Fibroblast of skin of left quadriceps (primary cell): ENCODE data around the gene BRSK2.
"Not testable (repeated sequence)": the region's sequence is repeated elsewhere in the genome, so short reads cannot be mapped to it uniquely, and the experiment has no call there.

Source experiments
- DNase-seq, 2 experiments: peaks; one replicate each; pipeline ENCODE4 v3.0.0-alpha.2; 2013; ENCODE audit warnings: low read depth in 2 of 2

Gene BRSK2

DNA sequence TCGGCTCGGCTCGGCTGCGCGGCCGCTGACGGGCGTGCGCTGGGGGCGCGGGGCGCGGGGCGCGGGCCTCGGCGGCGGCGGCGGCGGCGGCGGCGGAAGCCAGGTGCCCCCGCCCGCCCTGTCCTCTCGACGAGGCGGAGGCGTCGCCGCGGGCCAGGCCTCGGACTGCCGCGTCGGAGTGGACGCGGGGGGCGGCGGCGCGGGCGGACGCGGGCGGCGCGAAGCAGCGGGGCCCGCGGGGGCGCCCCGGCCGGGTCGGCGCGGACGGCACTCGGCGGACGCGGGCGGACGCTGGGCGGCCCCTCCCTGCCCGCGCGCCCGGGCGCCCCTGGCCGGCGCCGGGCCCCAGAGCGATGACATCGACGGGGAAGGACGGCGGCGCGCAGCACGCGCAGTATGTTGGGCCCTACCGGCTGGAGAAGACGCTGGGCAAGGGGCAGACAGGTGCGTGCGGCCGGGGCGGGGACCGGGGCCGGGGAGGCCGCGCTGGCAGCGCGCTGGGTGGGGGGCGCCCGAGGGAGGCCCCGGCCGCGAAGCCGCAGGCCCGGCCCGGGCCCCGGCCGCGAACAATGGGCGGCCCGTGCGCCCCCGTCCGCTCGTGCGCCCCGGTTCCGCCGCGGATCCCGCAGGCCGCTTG is at the start of gene BRSK2:
TSS of gene BRSK2 (plus strand) at position 3 of the 637 bp plus-strand sequence. CDS start at position 354, 351 bp downstream.
- no peak for DNase-seq

DNA sequence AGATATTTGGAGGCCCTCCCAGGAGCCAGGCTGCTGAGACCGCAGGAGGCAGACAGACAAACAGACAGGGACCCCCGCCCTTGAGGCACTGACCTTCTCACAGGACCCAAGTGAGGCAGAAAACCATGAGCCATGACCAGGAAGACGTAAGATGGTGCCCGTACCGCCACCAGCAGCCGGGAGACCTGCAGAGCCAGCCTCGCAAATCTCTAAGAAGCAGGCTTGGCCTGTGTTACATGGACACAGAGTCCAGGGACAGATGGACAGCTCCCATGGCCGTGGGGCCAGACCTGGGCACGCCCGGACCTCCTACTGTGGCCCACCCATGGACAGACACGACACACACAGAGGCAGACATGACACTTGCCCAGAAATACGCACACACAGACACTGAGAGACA is 49.6 kb upstream of the BRSK2 start:
- DNase-seq, result no peak

DNA sequence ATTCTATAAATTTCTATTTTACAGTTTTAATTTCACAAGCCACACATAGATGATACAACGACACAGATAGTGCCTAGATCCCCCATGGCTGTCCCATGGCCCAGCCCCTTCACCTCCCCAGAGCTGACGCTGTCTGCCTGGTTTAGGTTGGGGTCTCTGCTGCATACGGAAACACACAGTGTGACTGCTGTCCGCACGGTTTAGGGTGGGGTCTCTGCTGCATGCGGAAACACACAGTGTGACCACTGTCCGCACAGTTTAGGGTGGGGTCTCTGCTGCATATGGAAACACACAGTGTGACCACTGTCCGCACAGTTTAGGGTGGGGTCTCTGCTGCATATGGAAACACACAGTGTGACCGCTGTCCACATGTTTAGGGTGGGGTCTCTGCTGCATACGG is 48.5 kb upstream of the BRSK2 start:
- not testable (repeated sequence) for DNase-seq

DNA sequence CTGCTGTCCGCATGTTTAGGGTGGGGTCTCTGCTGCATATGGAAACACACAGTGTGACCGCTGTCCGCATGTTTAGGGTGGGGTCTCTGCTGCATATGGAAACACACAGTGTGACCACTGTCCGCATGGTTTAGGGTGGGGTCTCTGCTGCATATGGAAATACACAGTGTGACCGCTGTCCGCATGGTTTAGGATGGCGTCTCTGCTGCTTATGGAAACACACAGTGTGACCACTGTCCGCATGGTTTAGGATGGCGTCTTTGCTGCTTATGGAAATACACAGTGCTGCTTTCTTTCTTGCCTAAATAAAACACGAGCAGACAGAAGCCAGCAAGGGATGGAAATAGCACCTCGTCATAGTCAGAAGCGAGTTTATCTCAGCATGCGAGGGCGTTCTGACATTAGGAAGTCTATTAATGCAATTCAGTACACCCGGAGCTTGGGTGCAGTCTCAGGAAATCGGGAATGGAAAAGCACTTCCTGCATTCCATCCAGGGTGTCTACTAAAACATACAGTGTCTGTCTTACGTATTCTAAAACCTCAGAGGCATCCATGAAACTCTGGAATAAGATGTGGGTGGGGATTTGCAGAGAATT is 47.7 kb upstream of the BRSK2 start:
- DNase-seq, result no peak

DNA sequence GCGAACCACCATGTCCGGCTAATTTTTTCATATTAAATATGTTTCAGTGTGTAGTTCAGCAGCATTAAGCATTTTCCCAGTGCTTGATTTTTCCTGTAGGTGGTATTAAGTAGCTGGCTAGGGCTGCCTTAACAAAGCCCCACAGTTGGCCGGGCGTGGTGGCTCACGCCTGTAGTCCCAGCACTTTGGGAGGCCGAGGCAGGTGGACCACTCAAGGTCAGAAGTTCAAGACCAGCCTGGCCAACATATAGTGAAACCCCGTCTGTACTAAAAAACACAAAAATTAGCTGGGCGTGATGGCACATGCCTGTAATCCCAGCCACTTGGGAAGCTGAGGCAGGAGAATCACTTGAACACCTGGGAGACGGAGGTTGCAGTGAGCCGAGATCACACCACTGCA is 46.8 kb upstream of the BRSK2 start:
- no peak for DNase-seq

DNA sequence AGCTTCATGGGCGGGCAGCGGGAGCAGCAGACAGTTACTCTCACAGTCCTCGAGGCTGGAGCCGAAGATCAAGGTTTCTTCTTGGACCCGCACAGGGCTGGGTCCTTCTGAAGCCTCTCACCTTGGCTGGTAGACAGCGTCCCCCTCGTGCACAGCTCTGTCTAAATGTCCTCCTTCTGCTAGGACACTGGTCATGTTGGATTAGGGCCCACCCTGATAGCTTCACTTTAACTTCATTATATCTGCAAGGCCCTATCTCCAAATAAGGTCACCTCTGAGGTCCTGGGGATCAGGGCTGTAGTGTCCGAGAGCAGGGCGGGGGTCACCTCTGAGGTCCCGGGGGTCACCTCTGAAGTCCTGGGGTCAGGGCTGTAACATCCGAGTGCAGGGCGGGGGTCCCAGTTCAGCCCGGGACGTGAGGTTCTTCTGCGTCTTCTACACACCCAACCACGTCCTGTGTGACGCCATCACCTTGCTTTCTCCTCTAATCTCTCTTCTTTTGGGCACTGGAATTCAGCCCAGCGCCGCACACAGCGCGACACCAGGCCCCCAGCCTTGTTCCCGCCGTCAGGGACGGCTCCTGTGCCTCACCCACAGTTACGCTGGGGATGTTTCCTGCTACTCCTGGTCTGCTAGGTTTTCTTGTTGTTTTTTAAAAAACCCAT is 46.2 kb upstream of the BRSK2 start:
- no peak for DNase-seq

DNA sequence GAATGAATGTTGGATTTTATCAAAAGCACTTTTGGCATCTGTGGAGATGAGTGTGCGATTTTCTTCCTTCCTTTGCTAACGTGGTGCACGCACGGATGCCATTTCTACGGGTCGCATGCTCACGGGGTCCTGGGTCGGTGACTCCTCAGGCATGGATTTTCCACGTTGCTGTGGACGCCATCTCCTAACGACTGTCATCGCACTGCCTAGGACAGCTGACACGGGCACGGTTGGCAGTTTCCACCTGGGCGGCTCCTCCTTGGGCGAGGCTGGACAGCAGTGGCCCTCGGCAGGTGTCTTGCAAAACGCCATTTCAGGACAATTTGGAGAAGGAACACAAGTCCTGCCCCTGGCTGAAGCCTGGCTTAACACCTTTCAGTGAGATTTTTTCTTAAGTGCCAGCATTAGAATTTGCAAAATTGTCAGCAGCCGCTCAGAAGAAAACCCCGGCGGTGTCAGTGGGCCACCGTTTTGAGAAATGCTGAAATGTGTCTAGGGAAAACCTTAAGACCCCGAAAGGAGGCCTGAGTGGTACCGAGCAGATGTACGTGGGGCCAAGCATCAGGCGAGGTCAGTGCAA is 45.6 kb upstream of the BRSK2 start:
- DNase-seq, result no peak

DNA sequence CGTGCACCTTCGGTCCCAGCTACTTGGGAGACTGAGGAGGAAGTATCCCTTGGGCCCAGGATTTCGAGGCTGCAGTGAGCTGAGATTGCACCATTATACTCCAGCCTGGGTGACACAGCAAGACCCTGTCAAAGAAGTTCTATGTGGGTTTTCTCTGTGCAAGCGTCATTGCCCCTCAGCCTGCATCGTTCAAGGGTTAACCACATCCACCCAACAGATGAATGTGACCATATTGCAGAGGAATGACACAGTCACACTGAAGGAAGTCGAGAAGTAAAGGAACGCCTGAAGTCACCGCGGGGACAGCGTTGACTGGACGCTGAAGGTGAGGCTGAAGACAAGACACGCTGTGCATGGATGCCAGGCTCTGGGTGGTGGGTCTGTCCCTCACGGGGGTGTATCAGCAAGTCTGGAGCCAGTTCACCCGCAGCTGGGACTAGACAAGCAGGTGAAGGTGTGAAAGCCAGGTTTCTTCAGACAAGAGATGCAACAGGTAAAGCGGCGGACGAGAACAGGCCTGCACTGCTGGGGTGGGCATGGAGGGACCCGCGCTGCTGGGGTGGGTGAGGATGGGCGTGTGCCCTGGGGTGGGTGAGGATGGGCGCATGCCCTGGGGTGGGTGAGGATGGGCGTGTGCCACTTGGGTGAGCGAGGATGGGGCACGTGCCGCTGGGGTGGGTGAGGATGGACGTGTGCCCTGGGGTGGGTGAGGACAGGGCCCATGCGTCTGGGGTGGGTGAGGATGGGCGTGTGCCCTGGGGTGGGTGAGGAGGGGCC is 43.8 kb upstream of the BRSK2 start:
- no peak for DNase-seq

DNA sequence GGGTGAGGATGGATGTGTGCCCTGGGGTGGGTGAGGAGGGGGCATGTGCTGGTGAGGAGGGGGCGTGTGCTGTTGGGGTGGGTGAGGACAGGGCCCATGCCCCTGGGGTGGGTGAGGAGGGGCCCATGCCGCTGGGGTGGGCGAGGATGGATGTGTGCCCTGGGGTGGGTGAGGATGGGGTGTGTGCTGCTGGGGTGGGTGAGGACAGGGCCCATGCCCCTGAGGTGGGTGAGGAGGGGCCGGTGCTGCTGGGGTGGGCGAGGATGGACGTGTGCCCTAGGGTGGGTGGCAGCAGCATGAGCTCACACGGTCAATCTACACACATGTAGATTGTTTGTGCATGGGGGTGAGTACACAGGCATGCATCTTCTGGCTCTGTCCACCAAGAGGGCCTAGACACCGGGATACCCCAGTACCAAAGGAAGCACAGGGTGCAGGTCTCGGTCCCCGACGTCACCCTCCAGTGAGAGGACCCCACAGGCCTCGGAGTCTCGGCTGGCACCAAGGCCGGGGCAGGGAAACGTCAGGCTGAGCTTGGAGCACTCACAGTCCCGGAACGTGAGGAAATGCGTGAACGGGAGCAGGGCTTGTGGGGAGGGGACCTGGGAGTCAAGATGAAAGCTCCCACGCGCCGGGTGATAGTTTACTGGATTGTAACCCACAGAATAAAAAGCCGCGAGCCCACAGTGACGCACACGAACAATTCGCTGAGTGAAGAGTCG is 42.9 kb upstream of the BRSK2 start:
- DNase-seq, result no peak

DNA sequence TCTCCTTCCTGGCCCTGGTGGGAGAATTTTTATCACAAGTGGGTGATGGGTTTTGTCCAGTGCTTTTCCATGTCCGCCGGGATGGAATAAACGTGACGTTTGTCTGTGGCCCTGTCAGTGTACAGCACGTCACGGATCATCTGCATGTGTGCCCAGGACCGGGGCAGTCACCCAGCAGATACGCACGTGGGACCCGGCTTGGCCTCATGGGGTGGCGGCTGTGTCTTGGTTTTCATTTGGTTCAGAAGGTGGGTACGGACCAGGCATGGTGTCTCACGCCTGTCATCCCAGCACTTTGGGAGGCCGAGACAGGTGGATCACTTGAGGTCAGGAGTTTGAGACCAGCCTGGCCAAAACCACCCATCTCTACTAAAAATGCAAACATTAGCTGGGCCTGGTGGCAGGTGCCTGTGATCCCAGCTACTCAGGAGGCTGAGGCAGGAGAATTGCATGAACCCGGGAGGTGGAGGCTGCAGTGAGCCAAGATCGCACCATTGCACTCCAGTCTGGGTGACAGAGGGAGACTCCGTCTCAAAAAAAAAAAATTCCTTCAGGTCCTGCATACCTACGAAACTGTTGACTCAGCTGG is 42.2 kb upstream of the BRSK2 start:
- DNase-seq, result not testable (repeated sequence)

DNA sequence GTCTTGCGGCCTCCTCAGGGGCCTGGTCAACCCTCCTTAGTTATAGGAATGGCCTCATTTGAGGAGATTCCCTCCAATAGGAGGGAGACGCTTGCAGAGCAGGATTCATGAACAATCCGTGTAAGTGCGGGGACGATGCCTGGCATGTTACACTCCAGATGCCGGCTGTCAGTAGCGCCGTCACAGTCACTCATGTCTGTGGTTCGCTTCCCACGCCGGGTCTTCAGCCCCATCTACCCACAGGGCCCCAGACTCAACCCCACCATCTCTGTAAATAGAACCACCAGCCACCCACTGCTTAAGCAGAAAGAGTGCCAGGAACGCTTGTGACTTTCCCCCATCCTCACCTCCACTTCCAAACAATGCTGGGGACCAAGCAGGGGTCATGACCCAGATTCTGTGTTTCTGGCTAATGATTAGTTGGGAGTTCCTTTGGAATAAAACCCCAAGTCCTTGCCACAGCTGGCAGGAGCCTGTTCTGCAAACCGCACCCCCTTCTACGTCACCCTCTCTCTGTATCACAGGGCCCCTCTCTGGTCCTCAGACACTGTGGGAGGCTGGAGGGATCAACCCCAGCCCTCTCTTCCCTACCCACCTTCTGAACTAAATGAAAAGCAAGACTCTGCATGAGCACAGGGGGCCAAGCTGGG is 41.5 kb upstream of the BRSK2 start:
- DNase-seq, result no peak

DNA sequence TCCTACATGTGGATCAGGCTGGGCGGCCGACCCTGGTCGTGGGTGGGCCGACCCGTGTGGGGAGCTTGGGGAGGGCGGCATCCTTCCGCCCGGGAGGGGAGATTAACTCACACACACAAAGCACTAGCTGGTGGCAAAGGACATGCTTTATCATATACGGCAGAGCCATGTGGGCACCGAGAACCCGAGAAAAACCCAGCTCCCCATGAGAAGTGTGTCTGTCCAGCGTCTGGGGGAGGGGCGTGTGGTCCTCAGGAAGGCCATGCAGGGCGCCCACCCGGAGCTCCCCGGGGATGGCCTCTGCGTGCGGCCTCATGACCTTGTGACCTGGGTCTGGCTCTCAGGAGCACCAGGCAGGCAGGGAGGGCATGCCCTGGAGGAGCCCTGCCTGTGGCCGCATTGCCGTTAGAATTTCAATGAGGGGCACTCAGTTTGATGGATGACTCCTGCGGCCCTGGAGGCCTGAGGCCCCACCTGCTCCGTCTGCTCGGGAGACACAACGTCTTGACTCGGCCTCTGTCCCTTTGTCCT is 40.9 kb upstream of the BRSK2 start:
- no peak for DNase-seq

DNA sequence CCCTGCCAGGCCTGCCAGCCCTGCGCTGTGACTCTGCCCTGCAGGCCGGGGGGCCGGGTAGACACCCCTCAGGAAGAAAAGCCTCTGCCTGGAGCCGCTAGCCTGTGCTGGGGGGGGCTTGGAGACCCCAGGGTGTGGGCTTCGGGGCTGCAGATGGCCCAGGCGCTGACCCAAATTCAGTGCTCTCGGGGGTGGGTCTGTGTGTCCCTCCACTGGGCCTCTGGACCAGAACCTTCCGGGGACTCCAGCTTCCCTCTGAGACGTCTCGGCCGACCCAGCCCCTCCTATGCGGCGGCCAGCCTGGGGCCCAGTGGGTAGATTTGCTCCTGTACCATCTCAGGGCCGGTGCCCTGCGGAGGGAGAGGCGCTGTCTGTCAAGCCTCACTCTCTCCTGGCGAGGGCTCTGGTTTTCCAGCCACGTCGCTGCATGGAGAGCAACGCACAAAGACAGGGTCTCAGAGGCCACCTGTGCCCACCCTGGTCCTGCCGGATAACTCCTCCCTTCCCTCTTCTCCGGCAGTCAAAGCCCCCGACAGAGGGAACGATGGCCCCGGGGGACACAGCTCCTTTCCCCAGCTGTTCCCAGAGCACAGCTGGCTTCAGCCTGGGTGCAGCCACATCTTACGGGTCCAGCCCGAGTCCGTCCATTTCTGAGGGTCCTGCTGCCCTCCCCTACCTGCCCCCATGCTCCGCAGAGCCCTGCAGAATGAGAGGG is 40.2 kb upstream of the BRSK2 start:
- no peak for DNase-seq

DNA sequence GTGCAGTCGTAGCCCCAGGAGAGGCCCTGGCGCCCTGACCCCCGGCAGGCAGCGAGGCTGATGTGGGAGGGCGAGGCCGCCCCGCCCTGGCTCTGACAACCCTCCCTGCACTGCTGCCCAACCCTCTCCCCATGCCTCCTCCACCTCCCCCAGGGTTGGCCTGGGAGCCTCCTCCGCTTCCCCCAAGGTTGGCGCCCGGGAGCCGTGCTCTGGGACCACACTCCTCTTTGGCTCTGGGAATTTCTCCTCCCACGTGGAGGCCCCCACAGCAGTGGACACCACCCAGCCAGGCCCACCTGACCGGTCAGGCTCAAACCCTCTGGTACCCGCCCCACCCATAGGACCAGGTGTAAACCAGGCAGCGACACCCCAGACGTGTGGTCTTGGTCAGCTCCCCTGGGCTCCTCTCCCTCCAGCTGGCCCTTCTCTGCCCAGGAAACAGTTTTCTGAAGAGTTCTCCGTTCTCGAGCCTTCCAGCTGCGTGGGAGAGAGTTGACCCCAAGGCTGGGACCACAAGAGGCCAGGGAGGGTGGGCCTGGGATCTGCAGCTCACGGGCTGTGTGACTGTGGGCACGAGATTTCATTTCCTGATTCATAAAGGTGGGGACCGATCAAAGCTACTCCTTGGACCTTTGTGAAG is 39.5 kb upstream of the BRSK2 start:
- DNase-seq, result no peak

DNA sequence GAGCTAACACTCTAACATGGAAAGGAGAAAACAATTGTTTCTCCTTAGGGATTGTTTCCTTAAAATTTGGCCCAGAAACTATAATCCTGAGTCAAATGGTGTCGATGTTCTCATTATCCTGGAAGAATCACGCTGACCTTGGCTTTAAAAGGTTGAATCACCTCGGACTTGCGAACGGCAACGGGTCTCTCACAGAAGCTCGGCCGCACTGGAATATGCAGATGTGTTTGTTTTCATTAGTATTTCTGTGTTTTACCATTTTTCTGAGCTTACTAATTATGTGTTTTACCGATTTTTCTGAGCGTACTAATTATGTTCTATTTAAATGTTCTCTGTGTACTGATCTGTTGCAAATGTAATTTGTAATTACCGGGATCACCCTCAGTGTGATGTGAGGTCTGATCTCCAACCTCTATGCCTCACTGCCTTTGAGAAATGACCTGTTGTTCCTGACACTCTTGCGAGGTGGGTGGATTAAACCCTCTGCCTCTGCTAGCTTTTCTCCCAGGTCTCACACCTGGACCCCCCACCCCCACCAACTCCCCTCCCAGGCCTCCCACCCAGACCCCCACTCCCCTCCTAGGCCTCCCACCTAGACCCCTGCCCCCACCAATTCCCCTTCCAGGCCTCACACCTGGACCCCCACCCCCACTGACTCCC is 38.3 kb upstream of the BRSK2 start:
- DNase-seq, result no peak

DNA sequence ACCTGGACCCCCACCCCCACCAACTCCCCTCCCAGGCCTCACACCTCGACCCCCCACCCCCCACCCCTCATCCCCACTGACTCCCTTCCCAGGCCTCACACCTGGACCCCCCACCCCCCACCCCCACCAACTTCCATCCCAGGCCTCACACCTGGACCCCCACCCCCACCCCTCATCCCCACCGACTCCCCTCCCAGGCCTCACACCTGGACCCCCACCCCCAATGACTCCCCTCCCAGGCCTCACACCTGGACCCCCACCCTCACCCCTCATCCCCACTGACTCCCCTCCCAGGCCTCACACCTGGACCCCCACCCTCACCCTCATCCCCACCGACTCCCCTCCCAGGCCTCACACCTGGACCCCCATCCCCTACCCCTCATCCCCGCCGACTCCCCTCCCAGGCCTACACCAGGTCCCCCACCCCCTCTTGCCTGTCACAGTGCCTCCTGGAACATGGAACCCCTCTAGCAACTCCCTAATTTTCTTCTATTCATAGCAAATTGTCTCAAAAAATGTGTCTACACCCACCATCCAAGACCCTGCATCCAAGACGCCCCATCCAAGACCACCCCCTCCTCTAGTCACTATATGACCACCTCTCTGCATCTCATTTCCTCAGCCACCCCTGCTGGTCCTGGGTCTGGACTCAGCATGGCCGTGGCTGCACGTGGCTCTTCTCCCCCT is 36.9 kb upstream of the BRSK2 start:
- no peak for DNase-seq

DNA sequence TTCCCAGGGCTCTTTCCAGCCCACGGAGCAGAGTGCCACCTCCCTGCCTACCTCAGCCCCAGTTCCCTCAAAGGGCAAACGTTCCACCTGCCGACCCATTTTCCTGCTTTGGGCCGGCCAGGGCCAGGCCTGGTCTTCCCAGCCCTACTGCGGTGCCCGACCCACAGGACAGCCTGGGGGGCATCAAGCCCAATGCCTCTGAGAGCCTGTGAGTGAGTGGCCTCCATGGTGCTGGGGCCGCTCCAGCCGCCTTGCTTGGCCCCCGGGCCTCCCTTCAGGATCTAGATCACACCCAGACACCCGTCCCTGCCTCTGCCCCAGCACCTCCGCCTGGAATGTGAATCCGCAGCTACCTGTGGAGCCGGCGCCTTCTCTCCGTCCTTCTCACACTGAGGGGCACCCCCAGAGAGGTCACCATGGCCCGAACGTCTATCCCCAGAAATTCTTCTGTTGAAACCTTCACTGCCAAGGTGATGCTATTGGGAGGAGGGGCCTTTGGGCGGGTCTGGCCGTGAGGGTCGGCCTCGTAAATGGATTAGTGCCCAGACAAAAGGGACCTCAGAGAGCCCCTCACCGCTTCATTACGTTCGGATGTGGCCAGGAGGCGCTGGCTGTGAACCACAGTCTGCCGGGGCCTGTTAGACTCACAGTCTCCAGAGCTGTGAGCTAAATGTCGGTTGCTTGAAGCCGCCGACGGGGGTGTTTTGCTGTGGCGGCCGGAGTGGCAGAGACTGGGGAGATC is 36.2 kb upstream of the BRSK2 start:
- no peak for DNase-seq
